HEK293 (cell line): ENCODE measurements around the gene TMEM45B.
A peak's percentile ranks its signal among the peaks of the same experiment; 100 is the strongest.

ENCODE experiments used
- CTCF ChIA-PET: fragments of 350-600 bp; formaldehyde crosslinking; extraction: SDS; loops from one replicate; lab custom pipeline; 2021; ENCODE audit warnings: antibody characterized with exemption; lab: Yijun Ruan, JAX
- POLR2A ChIA-PET: fragments of 300-600 bp; formaldehyde crosslinking; extraction: SDS; loops from one replicate; lab custom pipeline; 2020; ENCODE audit warnings: antibody characterized with exemption, inconsistent platforms; lab: Yijun Ruan, JAX
- H3K27ac ChIP-seq: fragments of 200-500 bp; sonication (Bioruptor generic); 2 replicates; pipeline ENCODE4 v1.5.1; 2014; ENCODE audit warnings: low read depth, low read length, control low read depth, inconsistent platforms; ENCODE audit errors: extremely low read depth
- H3K36me3 ChIP-seq, 2 experiments: fragments of 200-500 bp in 1 of 2; sonication (Bioruptor generic) in 1 of 2; 1 replicate in 1 of 2; 2 replicates in 1 of 2; pipeline ENCODE4 v1.5.1; 2014 to 2017; ENCODE audit warnings: inconsistent platforms in 2 of 2, low read length in 2 of 2; ENCODE audit not compliant: control insufficient read depth in 2 of 2, insufficient read depth in 1 of 2
- H3K4me1 ChIP-seq: fragments of 200-500 bp; sonication (Bioruptor generic); 2 replicates; pipeline ENCODE4 v1.5.1; 2014; ENCODE audit warnings: mild to moderate bottlenecking, low read length, inconsistent platforms; ENCODE audit not compliant: control insufficient read depth, insufficient read depth
- H3K4me3 ChIP-seq: 2 replicates; pipeline ENCODE4 v1.5.1; 2011; ENCODE audit warnings: low read depth, mild to moderate bottlenecking, control low read depth, low read length, moderate library complexity
- H3K9me3 ChIP-seq: fragments of 200-500 bp; sonication (Bioruptor generic); 2 replicates; pipeline ENCODE4 v1.5.1; 2014; ENCODE audit warnings: low read depth, low read length, inconsistent platforms; ENCODE audit not compliant: control insufficient read depth, insufficient read depth
- KLF8 ChIP-seq: fragments of 450-650 bp; formaldehyde crosslinking; IDR thresholded peaks from 2 replicates; pipeline ENCODE4 v1.5.1; 2016; ENCODE audit warnings: missing biosample characterization, missing genetic modification characterization
- SETDB1 ChIP-seq: IDR thresholded peaks from one replicate; pipeline ENCODE4 v1.6.1; 2017; ENCODE audit warnings: mild to moderate bottlenecking, low read length, moderate library complexity, mixed read lengths; ENCODE audit not compliant: insufficient read length
- WT1 ChIP-seq: fragments of 450-650 bp; formaldehyde crosslinking; IDR thresholded peaks from 2 replicates; pipeline ENCODE4 v1.5.1; 2016; ENCODE audit warnings: missing biosample characterization, missing genetic modification characterization
- ZBTB8A ChIP-seq: fragments of 450-650 bp; formaldehyde crosslinking; IDR thresholded peaks from 2 replicates; pipeline ENCODE4 v1.5.1; 2016; ENCODE audit warnings: missing biosample characterization, missing genetic modification characterization
- ZNF132 ChIP-seq: fragments of 450-650 bp; formaldehyde crosslinking; IDR thresholded peaks from 2 replicates; pipeline ENCODE4 v1.5.1; 2017; ENCODE audit warnings: missing biosample characterization, missing genetic modification characterization, borderline replicate concordance
- ZNF223 ChIP-seq: fragments of 450-650 bp; formaldehyde crosslinking; IDR thresholded peaks from 2 replicates; pipeline ENCODE4 v1.5.1; 2016; ENCODE audit warnings: missing biosample characterization, missing genetic modification characterization
- ZNF362 ChIP-seq: fragments of 450-650 bp; formaldehyde crosslinking; IDR thresholded peaks from 2 replicates; pipeline ENCODE4 v1.5.1; 2016; ENCODE audit warnings: missing biosample characterization, missing genetic modification characterization
- ZNF510 ChIP-seq: fragments of 450-650 bp; formaldehyde crosslinking; IDR thresholded peaks from 2 replicates; pipeline ENCODE4 v1.5.1; 2018; ENCODE audit warnings: mild to moderate bottlenecking, missing genetic modification characterization, missing biosample characterization; ENCODE audit not compliant: insufficient replicate concordance
- ZNF521 ChIP-seq: fragments of 450-650 bp; formaldehyde crosslinking; IDR thresholded peaks from 2 replicates; pipeline ENCODE4 v1.5.1; 2017; ENCODE audit warnings: missing biosample characterization, mild to moderate bottlenecking, missing genetic modification characterization
- ZNF529 ChIP-seq: fragments of 450-650 bp; formaldehyde crosslinking; IDR thresholded peaks from 2 replicates; pipeline ENCODE4 v1.5.1; 2017; ENCODE audit warnings: missing genetic modification characterization, missing biosample characterization; ENCODE audit not compliant: insufficient replicate concordance
- ZNF544 ChIP-seq: fragments of 450-650 bp; formaldehyde crosslinking; IDR thresholded peaks from 2 replicates; pipeline ENCODE4 v1.5.0; 2017; ENCODE audit warnings: missing biosample characterization, missing genetic modification characterization
- ZNF600 ChIP-seq: fragments of 450-650 bp; formaldehyde crosslinking; IDR thresholded peaks from 2 replicates; pipeline ENCODE4 v1.5.1; 2016; ENCODE audit warnings: missing biosample characterization, missing genetic modification characterization
- ZNF707 ChIP-seq: fragments of 450-650 bp; formaldehyde crosslinking; IDR thresholded peaks from 2 replicates; pipeline ENCODE4 v1.5.1; 2016; ENCODE audit warnings: missing biosample characterization, missing genetic modification characterization
- ZSCAN16 ChIP-seq: fragments of 450-650 bp; formaldehyde crosslinking; IDR thresholded peaks from 2 replicates; pipeline ENCODE4 v1.5.1; 2016; ENCODE audit warnings: missing biosample characterization, missing genetic modification characterization
- ZSCAN18 ChIP-seq: fragments of 450-650 bp; formaldehyde crosslinking; IDR thresholded peaks from 2 replicates; pipeline ENCODE4 v1.5.1; 2016; ENCODE audit warnings: missing biosample characterization, missing genetic modification characterization
- TF ChIP-seq, protein P1 (sequence below): fragments of 450-650 bp; formaldehyde crosslinking; IDR thresholded peaks from 2 replicates; pipeline ENCODE4 v1.5.1; 2016; ENCODE audit warnings: missing biosample characterization, missing genetic modification characterization

The TMEM45B gene

GRCh38 chr11:129861702-129862522, 46.3 kb downstream of the TMEM45B start (continued):
- TF ChIP-seq ZNF510 (tag by site-specific recombination) (no peak), KLF8 (tag by site-specific recombination) (no peak)
- TF ChIP-seq, protein P1, sequence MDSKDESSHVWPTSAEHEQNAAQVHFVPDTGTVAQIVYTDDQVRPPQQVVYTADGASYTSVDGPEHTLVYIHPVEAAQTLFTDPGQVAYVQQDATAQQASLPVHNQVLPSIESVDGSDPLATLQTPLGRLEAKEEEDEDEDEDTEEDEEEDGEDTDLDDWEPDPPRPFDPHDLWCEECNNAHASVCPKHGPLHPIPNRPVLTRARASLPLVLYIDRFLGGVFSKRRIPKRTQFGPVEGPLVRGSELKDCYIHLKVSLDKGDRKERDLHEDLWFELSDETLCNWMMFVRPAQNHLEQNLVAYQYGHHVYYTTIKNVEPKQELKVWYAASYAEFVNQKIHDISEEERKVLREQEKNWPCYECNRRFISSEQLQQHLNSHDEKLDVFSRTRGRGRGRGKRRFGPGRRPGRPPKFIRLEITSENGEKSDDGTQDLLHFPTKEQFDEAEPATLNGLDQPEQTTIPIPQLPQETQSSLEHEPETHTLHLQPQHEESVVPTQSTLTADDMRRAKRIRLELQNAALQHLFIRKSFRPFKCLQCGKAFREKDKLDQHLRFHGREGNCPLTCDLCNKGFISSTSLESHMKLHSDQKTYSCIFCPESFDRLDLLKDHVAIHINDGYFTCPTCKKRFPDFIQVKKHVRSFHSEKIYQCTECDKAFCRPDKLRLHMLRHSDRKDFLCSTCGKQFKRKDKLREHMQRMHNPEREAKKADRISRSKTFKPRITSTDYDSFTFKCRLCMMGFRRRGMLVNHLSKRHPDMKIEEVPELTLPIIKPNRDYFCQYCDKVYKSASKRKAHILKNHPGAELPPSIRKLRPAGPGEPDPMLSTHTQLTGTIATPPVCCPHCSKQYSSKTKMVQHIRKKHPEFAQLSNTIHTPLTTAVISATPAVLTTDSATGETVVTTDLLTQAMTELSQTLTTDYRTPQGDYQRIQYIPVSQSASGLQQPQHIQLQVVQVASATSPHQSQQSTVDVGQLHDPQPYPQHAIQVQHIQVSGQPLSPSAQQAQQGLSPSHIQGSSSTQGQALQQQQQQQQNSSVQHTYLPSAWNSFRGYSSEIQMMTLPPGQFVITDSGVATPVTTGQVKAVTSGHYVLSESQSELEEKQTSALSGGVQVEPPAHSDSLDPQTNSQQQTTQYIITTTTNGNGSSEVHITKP (tag by site-specific recombination) = 0 out of 2 replicates have a peak, but pooled peaks have one; percentile 27

DNA sequence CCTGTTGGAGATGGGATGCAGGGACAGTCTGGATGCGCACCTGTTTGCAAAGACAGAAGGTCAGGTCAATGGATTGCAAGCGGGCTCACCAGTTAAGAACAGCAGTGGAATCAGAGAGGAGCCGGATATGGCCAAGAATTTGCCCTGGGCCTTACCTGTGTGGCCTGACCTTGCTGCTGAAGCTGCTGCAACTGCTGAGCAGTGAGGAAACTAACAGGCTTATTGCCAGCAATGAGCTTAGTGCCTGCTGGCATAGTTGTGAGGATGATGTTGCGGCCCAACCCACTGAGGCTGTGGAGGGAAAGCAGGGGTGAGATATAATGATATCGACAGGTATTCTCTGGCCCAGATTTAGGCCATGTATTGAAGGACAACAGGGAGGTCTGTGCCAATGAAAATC, 49.2 kb downstream of the TMEM45B start:
- Histone ChIP-seq H3K9me3 (no peaks in the 10 kb centered on the region), H3K36me3 (peaks cover 9 to 90% of the 10 kb centered on the region in 2 experiments; a peak in 2 of 3 replicates), H3K4me3 (no peak overlapping the region), H3K4me1 (no peaks in the 10 kb centered on the region), H3K27ac (no peak overlapping the region)
- TF ChIP-seq WT1 (tag by site-specific recombination) = no peak
- TF ChIP-seq ZNF223 (tag by site-specific recombination) = no peak
- no peak for TF ChIP-seq ZNF362 (tag by site-specific recombination)
- TF ChIP-seq ZNF132 (tag by site-specific recombination) = no peak
- no peak for TF ChIP-seq ZBTB8A (tag by site-specific recombination)
- TF ChIP-seq ZNF521 = no peak
- no peak for TF ChIP-seq ZNF544 (tag by site-specific recombination)
- no peak for TF ChIP-seq ZSCAN18
- TF ChIP-seq ZNF529 (tag by site-specific recombination) = no peak
- no peak for TF ChIP-seq ZNF707
- TF ChIP-seq SETDB1 = no peak
- TF ChIP-seq ZNF600 (tag by site-specific recombination) = no peak
- ChIA-PET POLR2A (no interaction called here), CTCF (interaction anchor here (0.6 kb wide), 2 partner anchors 29 to 915 kb away, joined by 3 to 4 read pairs; no protein-coding TSS in a partner anchor)

DNA sequence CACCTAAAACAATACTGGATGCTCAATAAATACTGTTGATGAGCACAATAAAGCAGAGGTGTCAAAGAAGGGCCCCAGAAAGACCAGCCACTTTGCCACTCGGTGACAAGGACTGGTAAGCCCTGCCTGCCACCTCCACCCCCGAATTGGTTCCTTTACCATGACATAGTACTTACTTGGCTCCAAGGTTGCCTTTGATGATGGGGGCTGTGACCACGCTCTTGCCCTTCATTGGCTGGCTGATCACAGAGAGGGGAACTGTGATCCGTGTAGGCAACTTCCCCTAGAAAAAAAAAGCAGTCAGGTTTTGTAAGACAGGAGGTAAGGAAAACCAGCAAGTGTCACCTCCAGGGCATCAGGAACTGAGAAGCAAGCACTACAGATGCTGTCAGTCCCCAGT, 50.1 kb downstream of the TMEM45B start:
- ChIA-PET POLR2A (no interaction called here), CTCF (interaction anchor here (0.6 kb wide), 1 partner anchor 914 kb away, joined by 4 read pairs; no protein-coding TSS in a partner anchor)
- Histone ChIP-seq H3K36me3 (peaks cover 11 to 90% of the 10 kb centered on the region in 2 experiments), H3K27ac (no peak overlapping the region), H3K9me3 (no peaks in the 10 kb centered on the region), H3K4me3 (no peak overlapping the region), H3K4me1 (no peaks in the 10 kb centered on the region)
- no peak for TF ChIP-seq ZSCAN16 (tag by site-specific recombination)
